OCI-LY7 (cell line): ENCODE results near the gene GBP4. TPM values are rescaled to one million over a fixed set of nuclear protein-coding genes. Genes with fewer than 3 reads are reported as not detected.

ENCODE experiments used
- BruUV-seq: library from RNA; stranded (reverse); fragments of 400-500 nt; replicated peaks from 2 replicates; lab custom pipeline; 2021; lab: Mats Ljungman, UMichigan
- CTCF ChIA-PET: fragments of 300-600 bp; sonication (Branson Sonifier 250); formaldehyde crosslinking; loops from one replicate; lab custom pipeline; 2022; ENCODE audit warnings: antibody characterized with exemption; ENCODE audit not compliant: unreplicated experiment; lab: Charles Lee
- POLR2A ChIA-PET: fragments of 300-600 bp; sonication (Branson Sonifier 250); formaldehyde crosslinking; loops from one replicate; lab custom pipeline; 2022; ENCODE audit warnings: antibody characterized with exemption; lab: Charles Lee
- DNase-seq: peaks from one replicate; pipeline ENCODE4 v3.0.0-alpha.2; 2015; ENCODE audit warnings: low spot score
- H2AFZ ChIP-seq: fragments of 200-600 bp; sonication (generic), shearing (Covaris generic); 2 replicates; pipeline ENCODE4 v1.6.1; 2014; ENCODE audit warnings: mild to moderate bottlenecking, antibody characterized with exemption, low read length, moderate library complexity
- H3K27ac ChIP-seq: fragments of 200-600 bp; sonication (generic); 2 replicates; pipeline ENCODE4 v1.5.1; 2014; ENCODE audit warnings: mixed run types, low read depth, mild to moderate bottlenecking, moderate library complexity, low read length, inconsistent platforms; ENCODE audit not compliant: poor library complexity, severe bottlenecking
- H3K36me3 ChIP-seq: fragments of 200-600 bp; sonication (generic); 2 replicates; pipeline ENCODE4 v1.6.1; 2014; ENCODE audit warnings: mild to moderate bottlenecking, antibody characterized with exemption, low read length, moderate library complexity, mixed read lengths; ENCODE audit not compliant: insufficient read depth
- H3K4me1 ChIP-seq: fragments of 200-600 bp; sonication (generic); 2 replicates; pipeline ENCODE4 v1.5.1; 2014; ENCODE audit warnings: mild to moderate bottlenecking, low read length; ENCODE audit not compliant: insufficient read depth, poor library complexity, severe bottlenecking
- H3K4me2 ChIP-seq: fragments of 200-600 bp; sonication (generic); 2 replicates; pipeline ENCODE4 v1.6.1; 2014; ENCODE audit warnings: mild to moderate bottlenecking, low read length
- H3K4me3 ChIP-seq: fragments of 200-600 bp; sonication (generic); 2 replicates; pipeline ENCODE4 v1.5.1; 2014; ENCODE audit warnings: mild to moderate bottlenecking, low read depth, low read length; ENCODE audit not compliant: poor library complexity, severe bottlenecking
- H3K79me2 ChIP-seq: fragments of 200-600 bp; sonication (generic); 2 replicates; pipeline ENCODE4 v1.6.1; 2016; ENCODE audit warnings: low read depth, mild to moderate bottlenecking, low read length, moderate library complexity, mixed read lengths; ENCODE audit not compliant: insufficient read depth
- H3K9me2 ChIP-seq: fragments of 200-600 bp; sonication (generic); 2 replicates; pipeline ENCODE4 v1.6.1; 2016; ENCODE audit warnings: mild to moderate bottlenecking, low read length, mixed read lengths; ENCODE audit not compliant: insufficient read depth
- H3K9me3 ChIP-seq: fragments of 200-600 bp; sonication (generic); 2 replicates; pipeline ENCODE4 v1.6.1; 2014; ENCODE audit warnings: mild to moderate bottlenecking, mixed run types, low read length, mixed read lengths
- H4K20me1 ChIP-seq: fragments of 200-600 bp; sonication (generic); 2 replicates; pipeline ENCODE4 v1.6.1; 2014; ENCODE audit warnings: mild to moderate bottlenecking, antibody characterized with exemption, low read length, moderate library complexity, mixed read lengths; ENCODE audit not compliant: insufficient read depth
- EZH2phosphoT487 ChIP-seq: fragments of 200-600 bp; sonication (generic); IDR thresholded peaks from 2 replicates; pipeline ENCODE4 v1.6.1; 2018; ENCODE audit warnings: low read depth, borderline replicate concordance, mild to moderate bottlenecking, mixed run types, antibody characterized with exemption, low read length, moderate library complexity, mixed read lengths
- intact Hi-C: fragments of 100-400 bp; cut with micrococcal nuclease; formaldehyde crosslinking; loops from one replicate; pipeline ENCODE4 v1.10.0; 2022; ENCODE audit not compliant: unreplicated experiment
- total RNA-seq, 2 experiments: library from RNA; depleted of rRNA in 1 of 2; stranded (reverse); fragments of >200 nt in 1 of 2; shearing (Covaris generic) in 1 of 2; gene quantifications; 2 replicates each; pipeline ENCODE4 v1.2.3, GENCODE V29; 2014 to 2022
- TF ChIP-seq, protein P1 (sequence below): fragments of 200-600 bp; sonication (generic); conservative IDR thresholded peaks from 2 replicates; pipeline ENCODE4 v1.5.1; 2014; ENCODE audit warnings: mild to moderate bottlenecking, antibody characterized with exemption, low read length, moderate library complexity, mixed read lengths

GBP4 gene
- total RNA-seq, 2 experiments from 2014 or later: not detected

DNA sequence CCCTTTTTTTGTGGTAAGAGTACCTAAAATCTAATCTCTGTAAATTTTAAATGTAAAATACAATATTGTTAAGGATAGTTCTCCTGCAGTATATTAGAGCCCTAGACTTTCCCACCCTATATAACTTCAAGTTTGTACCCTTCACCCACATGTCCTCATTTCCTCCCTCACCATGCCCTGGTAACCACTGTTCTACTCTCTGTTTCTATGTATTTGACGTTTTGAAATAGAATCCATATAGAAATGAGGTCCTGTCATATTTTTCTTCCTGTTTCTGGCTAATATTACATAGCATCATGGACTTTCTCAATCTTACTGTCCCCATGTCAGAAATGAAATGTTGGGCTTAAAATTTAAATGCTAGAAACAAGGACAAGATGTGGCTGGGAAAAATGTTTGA lies 47.7 kb downstream of the GBP4 start:
- no peaks in the 10 kb centered on the region for H3K36me3 ChIP-seq
- no peak overlapping the region for H3K27ac ChIP-seq
- POLR2A ChIA-PET: no interaction called here
- H3K4me2 ChIP-seq: no peak overlapping the region
- BruUV-seq: no TSS peak
- H2AFZ ChIP-seq: no peak overlapping the region
- DNase-seq: no peak
- H3K79me2 ChIP-seq: no peaks in the 10 kb centered on the region
- no peaks in the 10 kb centered on the region for H3K9me3 ChIP-seq
- intact Hi-C loops: no loop called here
- CTCF ChIA-PET: no interaction called here
- no peak overlapping the region for H3K4me3 ChIP-seq
- TF ChIP-seq EZH2phosphoT487: no peak
- TF ChIP-seq, protein P1, sequence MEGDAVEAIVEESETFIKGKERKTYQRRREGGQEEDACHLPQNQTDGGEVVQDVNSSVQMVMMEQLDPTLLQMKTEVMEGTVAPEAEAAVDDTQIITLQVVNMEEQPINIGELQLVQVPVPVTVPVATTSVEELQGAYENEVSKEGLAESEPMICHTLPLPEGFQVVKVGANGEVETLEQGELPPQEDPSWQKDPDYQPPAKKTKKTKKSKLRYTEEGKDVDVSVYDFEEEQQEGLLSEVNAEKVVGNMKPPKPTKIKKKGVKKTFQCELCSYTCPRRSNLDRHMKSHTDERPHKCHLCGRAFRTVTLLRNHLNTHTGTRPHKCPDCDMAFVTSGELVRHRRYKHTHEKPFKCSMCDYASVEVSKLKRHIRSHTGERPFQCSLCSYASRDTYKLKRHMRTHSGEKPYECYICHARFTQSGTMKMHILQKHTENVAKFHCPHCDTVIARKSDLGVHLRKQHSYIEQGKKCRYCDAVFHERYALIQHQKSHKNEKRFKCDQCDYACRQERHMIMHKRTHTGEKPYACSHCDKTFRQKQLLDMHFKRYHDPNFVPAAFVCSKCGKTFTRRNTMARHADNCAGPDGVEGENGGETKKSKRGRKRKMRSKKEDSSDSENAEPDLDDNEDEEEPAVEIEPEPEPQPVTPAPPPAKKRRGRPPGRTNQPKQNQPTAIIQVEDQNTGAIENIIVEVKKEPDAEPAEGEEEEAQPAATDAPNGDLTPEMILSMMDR: no peak
- H4K20me1 ChIP-seq: no peaks in the 10 kb centered on the region
- H3K9me2 ChIP-seq: no peaks in the 10 kb centered on the region
- H3K4me1 ChIP-seq: no peaks in the 10 kb centered on the region

DNA sequence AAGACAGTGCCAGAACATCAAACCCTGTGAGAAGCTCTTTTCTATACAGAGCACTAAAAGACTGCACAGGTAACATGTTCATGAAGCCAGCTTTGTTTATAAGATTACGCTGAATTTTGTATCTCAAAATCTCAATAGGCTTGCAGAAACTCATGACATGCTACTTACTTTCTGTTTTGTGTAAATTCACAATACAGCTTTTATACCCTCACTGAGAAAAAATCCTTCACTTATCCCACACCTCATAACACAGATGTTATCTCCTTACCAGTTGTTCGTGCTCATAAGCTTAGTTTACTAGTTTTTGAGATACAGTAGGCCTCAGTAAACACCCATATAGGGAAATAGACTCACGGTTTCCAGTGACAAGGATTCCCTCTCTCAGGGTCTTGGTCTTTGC lies 48.8 kb downstream of the GBP4 start:
- no peak for DNase-seq
- no peak overlapping the region for H2AFZ ChIP-seq
- H3K4me2 ChIP-seq: no peak overlapping the region
- no peaks in the 10 kb centered on the region for H3K36me3 ChIP-seq
- POLR2A ChIA-PET: no interaction called here
- H3K79me2 ChIP-seq: no peaks in the 10 kb centered on the region
- TF ChIP-seq EZH2phosphoT487: no peak
- TF ChIP-seq, protein P1: no peak
- H3K9me2 ChIP-seq: no peaks in the 10 kb centered on the region
- H4K20me1 ChIP-seq: no peaks in the 10 kb centered on the region
- BruUV-seq: no TSS peak
- no peak overlapping the region for H3K4me3 ChIP-seq
- H3K27ac ChIP-seq: no peak overlapping the region
- CTCF ChIA-PET: no interaction called here
- intact Hi-C loops: no loop called here
- no peaks in the 10 kb centered on the region for H3K9me3 ChIP-seq
- H3K4me1 ChIP-seq: no peaks in the 10 kb centered on the region

DNA sequence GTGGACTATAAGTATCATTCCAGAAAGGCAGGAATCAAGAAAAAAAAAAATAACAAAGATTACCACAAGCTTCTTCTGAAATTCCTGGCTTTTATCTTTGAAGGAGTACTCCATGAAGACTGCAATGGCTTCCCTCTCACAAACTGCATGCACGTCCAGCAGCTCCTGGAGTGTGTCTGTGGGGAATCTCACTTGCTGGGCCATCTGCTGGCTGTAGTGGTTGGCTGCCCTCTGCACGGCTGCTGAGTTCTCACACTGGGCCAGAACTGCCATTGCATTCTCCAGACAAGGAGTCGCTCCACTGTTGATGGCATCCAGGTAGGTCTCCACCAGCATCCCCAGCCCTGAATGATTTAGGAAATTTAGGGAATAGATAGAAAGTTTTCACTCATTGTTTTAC lies 49.5 kb downstream of the GBP4 start:
- H3K4me3 ChIP-seq: no peak overlapping the region

More for the DNA sequence above, 49.5 kb downstream of the GBP4 start:
- Histone ChIP-seq H2AFZ (no peak overlapping the region), H3K27ac (no peak overlapping the region), H3K9me3 (no peaks in the 10 kb centered on the region), H3K36me3 (no peaks in the 10 kb centered on the region), H3K9me2 (no peaks in the 10 kb centered on the region), H3K4me2 (no peak overlapping the region), H3K79me2 (no peaks in the 10 kb centered on the region), H4K20me1 (no peaks in the 10 kb centered on the region), H3K4me1 (no peaks in the 10 kb centered on the region)
- no TSS peak for BruUV-seq
- TF ChIP-seq, protein P1: no peak
- TF ChIP-seq EZH2phosphoT487: no peak
- POLR2A ChIA-PET: no interaction called here
- CTCF ChIA-PET: no interaction called here
- DNase-seq: no peak
- intact Hi-C loops: no loop called here
